ENCODE results near the gene SLC9A9.
"Not testable (repeated sequence)": the region's sequence is repeated elsewhere in the genome, so short reads cannot be mapped to it uniquely, and the experiment has no call there.

The SLC9A9 gene

DNA sequence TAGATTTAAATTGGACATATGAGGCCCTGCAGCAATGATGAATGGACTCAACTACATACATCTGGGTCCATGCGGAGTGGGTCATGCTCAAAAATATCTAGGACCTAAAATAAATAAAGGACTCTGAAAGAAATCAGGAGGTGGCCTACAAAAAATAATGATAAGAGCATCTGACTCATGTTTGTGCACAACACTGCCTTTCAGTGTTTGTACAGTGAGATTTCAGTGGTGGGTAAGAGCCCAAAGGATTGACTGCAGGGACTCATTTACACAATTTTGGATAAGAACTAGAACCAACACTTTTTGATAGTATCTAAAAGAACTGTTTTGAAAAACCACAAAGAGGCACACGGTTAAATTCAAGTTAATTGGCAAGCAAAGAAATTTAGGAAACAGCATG, 285.5 kb downstream of the SLC9A9 start:
- DNase-seq (ENCODE audit: low read depth in 2 of 2), result no peak

- DNase-seq (ENCODE audit: low read depth in 2 of 2), result no peak
Observed at GRCh38 chr3:143559296-143559695, 289.0 kb downstream of the SLC9A9 start.

GRCh38 chr3:143552851-143553250, 295.4 kb downstream of the SLC9A9 start:
- no peak for DNase-seq (ENCODE audit: low read depth in 2 of 2)

DNA sequence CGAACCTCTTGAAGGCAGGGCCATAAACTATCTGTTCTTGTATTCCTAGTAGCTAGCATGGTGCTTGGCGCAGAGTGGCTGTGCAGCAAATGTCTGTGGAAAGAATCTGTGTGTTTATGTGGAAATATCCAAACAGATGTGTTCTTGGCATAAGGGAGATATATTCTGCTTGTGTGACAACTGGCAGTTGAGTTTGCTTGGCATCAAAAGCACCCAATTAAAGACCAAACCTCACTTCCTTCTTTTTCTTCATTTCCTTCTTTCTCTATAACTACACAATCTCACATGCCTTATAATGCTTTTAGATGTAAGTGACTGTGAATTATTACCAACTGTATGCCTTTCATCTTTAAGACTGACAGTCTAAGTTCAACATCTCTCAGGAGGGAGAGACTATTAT, 296.5 kb downstream of the SLC9A9 start:
- DNase-seq (ENCODE audit: low read depth in 2 of 2), result no peak

GRCh38 chr3:143548861-143549497, 299.3 kb downstream of the SLC9A9 start:
- DNase-seq (ENCODE audit: low read depth in 2 of 2), result no peak

DNA sequence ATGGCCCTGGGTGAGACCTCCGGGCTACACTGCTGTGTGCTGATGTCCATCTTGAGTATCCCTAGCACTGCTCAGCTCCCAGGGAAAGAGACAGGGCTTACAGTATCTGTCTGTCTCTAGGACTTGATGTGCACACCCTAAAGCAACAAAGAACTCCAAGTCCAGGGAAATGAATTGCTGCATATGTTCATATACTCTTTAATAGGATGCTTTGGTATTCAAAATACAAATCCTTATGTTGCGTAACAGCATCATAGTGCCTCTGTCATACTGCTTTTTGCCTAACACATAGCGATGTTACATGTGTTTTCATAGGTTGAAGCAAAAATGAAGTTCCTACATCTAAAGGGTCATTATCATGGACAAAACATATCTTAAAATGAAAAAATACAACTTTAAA, 299.9 kb downstream of the SLC9A9 start:
- no peak for DNase-seq (ENCODE audit: low read depth in 2 of 2)

DNA sequence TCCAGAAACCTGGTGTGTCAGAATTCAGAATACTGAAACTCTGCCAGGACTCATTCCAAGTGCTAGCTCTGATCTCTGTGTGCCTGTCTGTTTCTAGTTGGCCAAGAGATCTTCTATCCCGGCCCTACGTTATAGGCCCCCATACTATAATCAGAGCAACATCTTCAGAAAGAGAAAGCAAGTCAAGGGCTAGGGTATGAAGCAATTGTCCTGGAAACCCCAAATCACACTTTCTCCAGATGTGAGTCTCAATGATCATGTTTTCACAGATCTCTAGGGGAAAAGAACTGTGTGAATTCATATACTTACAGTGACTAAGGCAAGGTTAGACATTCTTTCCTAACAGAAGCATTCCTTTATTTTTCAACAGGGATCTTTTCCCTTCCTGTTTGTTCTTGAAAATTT, 309.7 kb downstream of the SLC9A9 start:
- DNase-seq (ENCODE audit: low read depth in 2 of 2), result no peak

- no peak for DNase-seq (ENCODE audit: low read depth in 2 of 2)
Observed at GRCh38 chr3:143538061-143538460, 310.2 kb downstream of the SLC9A9 start.

- no peak for DNase-seq (ENCODE audit: low read depth in 2 of 2)
Observed at GRCh38 chr3:143536817-143537535, 311.3 kb downstream of the SLC9A9 start.

- DNase-seq (ENCODE audit: low read depth in 2 of 2), result no peak
Observed at GRCh38 chr3:143535994-143536784, 312.1 kb downstream of the SLC9A9 start.

GRCh38 chr3:143533391-143533790, 314.9 kb downstream of the SLC9A9 start:
- DNase-seq (ENCODE audit: low read depth in 2 of 2), result no peak

DNA sequence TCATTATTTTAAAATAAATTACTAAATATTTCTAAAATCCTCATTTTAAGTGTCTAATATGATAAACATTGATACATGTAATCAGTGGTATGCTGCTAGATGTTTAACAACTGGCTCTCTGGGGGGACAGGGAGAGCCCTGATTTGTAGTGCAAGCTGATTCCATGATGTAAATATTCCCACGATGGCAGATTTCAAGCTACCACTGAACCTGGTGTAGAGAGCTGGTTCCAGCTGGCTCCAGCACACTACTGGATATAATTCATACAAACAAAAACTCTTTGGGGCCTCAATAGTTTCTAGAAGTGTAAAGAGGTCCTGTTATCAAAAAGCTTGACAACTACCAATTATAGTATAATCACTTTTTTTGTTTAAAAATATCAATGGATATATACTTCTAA, 316.2 kb downstream of the SLC9A9 start:
- no peak for DNase-seq (ENCODE audit: low read depth in 2 of 2)

- no peak for DNase-seq (ENCODE audit: low read depth in 2 of 2)
Observed at GRCh38 chr3:143531101-143531500, 317.2 kb downstream of the SLC9A9 start.

DNA sequence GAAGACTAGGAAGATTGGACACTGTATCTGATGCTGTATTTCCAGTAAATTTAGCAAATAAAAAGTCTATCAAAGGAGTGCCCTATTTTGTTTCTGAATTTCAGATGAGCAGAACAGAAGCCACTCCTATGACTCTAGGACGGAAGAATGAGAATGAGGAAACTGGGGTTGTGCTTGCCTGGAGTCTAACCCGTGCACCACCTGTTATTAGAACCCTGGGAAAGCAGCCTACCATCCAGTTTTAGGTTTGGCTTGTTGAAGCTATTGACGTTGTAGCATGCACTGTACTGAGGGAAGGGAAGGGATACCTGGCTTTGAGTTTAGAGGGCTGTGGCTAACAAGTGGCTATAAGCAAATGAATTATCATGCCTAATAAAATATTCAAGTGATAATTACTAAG, 318.5 kb downstream of the SLC9A9 start:
- no peak for DNase-seq (ENCODE audit: low read depth in 2 of 2)

DNA sequence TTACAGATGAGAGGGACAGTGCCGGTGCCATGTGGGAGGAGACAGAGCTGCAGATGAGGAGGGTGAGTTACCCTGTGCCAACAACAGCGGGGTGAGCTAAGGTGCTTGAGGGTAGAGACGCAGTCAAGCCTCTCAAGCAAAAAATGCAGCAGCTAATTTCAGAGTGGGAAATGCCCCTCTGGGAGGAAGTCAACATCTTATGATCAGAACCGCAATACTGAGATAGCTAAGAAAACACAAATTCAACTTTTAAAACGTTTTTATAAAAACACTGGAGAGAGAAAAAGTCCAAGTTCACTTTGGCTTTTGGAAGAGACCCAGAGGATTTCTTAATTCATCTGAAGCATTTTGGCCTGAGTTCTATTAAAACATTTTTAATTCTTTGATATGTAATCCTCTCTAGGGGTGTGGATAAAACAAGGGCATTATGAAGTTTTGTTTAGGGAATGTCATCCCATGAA, 319.2 kb downstream of the SLC9A9 start:
- DNase-seq (ENCODE audit: low read depth in 2 of 2), result no peak

DNA sequence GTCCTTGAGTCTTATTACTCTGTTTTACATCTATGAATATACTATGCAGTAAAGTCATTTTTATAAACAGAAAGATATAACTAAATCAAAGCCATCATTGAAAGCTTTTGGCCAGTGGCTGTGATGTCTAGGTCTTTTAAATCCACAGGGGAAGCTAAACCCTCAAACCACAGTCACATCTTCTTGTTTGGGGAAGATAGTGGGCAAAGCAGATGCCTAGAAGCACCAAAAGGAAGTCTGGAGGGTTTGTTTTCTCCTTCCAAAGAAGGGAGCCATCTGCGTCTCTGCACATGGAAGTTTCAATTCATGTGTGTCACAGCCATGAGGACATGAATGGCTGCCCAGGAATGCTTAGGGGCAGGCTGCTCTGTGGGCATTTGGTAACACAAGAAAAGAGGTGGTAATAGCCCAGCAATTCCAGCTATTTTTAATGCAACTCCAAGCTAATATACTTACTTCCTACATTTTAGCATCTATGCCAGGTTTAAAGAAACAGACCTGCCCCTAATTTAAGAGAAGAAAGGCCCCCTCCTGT, 322.2 kb downstream of the SLC9A9 start:
- no peak for DNase-seq (ENCODE audit: low read depth in 2 of 2)

DNA sequence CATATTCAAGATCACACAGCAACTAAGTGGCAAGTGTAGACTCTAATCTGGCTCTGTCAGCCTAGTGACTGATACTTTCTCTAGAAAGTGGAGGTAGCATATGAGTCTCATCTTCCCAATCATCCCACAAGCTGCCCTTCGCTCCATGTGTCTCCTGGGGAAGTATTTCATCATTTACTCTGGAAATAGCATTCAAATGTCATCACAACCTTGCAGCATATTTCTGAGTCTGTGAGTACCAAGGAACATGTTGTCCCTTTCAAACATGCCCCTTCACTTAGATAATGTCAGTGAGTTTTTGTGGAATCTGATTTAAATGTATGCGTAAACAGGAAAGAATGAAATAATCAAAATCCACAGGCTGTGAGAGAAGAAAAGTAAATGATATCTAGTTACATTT, 322.9 kb downstream of the SLC9A9 start:
- DNase-seq (ENCODE audit: low read depth in 2 of 2), result no peak

DNA sequence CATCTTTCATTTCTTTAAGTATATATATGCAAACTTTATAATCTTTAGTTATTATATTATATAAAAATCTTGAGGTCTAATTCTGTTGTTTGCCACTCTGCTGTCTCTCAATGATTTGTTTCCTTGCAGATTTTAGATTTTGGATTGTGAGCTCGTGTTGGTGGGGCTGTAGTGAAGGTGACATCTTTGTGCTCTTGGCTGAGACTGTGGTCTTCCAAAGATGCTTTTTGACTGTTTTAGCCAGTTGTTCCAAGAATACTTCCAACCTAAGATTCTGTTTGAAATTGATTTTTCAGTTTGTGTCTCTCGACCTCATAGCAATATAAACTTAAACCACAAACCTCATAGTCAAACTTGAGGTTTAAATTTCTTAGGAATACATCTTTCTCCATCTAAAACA, 326.5 kb downstream of the SLC9A9 start:
- no peak for DNase-seq (ENCODE audit: low read depth in 2 of 2)

GRCh38 chr3:143517131-143517530, 331.1 kb downstream of the SLC9A9 start:
- not testable (repeated sequence) for DNase-seq (ENCODE audit: low read depth in 2 of 2)

DNA sequence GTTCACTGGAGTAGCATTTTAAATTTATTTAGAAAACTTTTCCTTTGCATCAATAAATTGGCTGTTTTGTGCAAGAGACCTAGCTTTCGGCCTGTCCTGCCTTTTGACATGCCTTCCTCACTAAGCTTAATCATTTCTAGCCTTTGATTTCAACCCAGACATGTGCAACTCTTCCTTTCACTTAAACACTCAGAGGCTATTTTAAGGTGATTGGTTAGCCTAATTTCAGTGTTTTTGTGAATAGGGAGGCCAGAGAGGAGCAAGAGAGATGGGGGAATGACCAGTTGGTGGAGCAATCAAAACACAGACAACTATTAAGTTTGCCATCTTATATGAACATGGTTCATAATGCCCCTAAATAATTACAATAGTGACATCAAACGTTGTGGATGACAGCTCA, 333.4 kb downstream of the SLC9A9 start:
- no peak for DNase-seq (ENCODE audit: low read depth in 2 of 2)

DNA sequence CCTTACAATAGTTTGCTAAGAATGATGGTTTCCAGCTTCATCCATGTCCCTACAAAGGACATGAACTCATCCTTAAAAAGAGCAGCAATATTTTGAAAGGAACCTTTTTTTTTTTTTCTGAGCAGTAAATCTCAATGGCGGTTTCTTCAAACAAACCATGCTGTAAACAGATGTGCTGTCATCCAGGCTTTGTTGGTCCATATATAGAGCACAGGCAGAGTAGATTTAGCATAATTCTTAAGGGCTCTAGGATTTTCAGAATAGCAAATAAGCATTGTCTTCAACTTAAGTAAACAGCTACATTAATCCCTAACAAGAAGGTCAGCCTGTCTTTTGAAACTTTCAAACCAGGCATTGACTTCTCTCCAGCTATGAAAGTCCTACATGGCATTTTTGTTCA, 334.2 kb downstream of the SLC9A9 start:
- no peak for DNase-seq (ENCODE audit: low read depth in 2 of 2)

DNA sequence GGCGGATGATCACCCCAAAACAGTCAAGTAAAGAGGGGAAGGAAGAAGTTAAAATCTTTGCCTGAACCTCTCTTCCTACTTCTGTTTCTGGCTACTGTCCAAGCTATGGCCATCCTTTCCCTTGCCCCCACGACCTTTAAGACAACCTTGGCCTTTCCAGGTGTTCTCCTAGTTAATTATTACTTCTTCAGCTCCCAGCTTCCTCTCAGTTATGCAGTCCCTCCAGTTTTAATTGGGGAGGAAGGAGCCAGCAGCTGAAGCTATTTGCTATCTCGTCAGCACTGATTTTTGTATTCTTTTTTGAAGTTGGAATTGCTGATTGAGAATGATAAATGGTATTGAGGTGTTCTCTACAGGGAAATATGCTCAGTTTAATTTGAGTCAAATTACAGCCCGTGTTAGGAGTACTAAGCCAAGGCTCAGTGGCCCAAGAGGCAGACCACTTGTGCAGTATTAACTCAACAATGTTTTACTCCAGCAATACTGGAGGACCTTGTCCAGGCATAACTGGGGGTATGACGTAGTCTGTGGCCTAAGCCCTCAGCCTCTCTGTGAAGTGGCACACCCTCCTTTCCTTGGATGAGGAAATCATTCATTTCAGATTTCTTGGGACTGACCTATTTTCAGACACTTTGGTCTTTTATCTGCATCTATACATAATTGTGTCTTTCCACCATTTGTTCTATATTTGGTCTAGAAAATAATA, 336.9 kb downstream of the SLC9A9 start:
- DNase-seq (ENCODE audit: low read depth in 2 of 2), result no peak
